Tibial nerve (tissue), 3 donors: ENCODE measurements around the gene DPY19L2.
"Not testable (repeated sequence)": the region's sequence is repeated elsewhere in the genome, so short reads cannot be mapped to it uniquely, and the experiment has no call there.

Experiments
- POLR2A ChIP-seq, 2 donors: fragments of 450-650 bp; IDR thresholded peaks; one replicate each; pipeline ENCODE4 v1.6.1; 2017; ENCODE audit warnings: antibody characterized with exemption in 2 of 2, mild to moderate bottlenecking in 2 of 2, moderate library complexity in 2 of 2
- TF ChIP-seq, protein P1 (sequence below), 5 experiments: fragments of 200-600 bp in 3 of 5; fragments of 450-650 bp in 2 of 5; sonication (generic) in 3 of 5; IDR thresholded peaks; one replicate each; pipeline ENCODE4 v1.5.1; 2016 to 2019; ENCODE audit warnings: antibody characterized with exemption in 5 of 5, mild to moderate bottlenecking in 3 of 5, moderate library complexity in 2 of 5

DNA sequence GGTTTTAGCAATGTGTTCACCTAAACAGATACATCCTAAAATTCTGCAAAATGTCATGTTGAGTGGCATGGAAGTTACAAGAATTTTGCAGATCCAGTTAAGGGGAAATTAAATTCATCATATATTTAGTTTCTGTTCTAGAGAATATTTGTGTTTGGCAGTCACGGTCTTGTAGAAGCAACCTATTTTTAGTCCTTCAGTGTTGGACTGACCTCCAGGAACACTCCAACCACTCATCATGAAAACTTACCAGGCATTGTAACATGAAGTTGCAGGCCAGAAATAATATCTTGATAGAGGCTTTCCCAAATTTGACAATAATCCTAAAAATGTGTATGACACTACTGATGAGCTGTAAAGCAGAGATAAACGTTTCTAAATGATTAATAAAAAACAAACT, 119.3 kb downstream of the DPY19L2 start:
- TF ChIP-seq, protein P1, sequence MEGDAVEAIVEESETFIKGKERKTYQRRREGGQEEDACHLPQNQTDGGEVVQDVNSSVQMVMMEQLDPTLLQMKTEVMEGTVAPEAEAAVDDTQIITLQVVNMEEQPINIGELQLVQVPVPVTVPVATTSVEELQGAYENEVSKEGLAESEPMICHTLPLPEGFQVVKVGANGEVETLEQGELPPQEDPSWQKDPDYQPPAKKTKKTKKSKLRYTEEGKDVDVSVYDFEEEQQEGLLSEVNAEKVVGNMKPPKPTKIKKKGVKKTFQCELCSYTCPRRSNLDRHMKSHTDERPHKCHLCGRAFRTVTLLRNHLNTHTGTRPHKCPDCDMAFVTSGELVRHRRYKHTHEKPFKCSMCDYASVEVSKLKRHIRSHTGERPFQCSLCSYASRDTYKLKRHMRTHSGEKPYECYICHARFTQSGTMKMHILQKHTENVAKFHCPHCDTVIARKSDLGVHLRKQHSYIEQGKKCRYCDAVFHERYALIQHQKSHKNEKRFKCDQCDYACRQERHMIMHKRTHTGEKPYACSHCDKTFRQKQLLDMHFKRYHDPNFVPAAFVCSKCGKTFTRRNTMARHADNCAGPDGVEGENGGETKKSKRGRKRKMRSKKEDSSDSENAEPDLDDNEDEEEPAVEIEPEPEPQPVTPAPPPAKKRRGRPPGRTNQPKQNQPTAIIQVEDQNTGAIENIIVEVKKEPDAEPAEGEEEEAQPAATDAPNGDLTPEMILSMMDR (IDR thresholded peaks at IDR 0.05): not testable (repeated sequence)
- TF ChIP-seq POLR2A (IDR thresholded peaks at IDR 0.05): not testable (repeated sequence)
